Left ventricle myocardium inferior (tissue), 1 donor: ENCODE data around the gene CELSR2. TPM values are rescaled to one million over a fixed set of nuclear protein-coding genes. Genes with fewer than 3 reads are reported as not detected.

Experiments
- DNase-seq: peaks from one replicate; pipeline ENCODE4 v3.0.0-alpha.2; 2020
- H3K27ac ChIP-seq: fragments of 200-600 bp; replicated peaks from 2 replicates; pipeline ENCODE4 v1.8.0; 2021
- H3K27me3 ChIP-seq: fragments of 200-600 bp; 2 replicates; pipeline ENCODE4 v1.8.0; 2021; ENCODE audit warnings: low read depth
- H3K36me3 ChIP-seq: fragments of 200-600 bp; 2 replicates; pipeline ENCODE4 v1.8.0; 2021
- H3K4me1 ChIP-seq: fragments of 200-600 bp; 2 replicates; pipeline ENCODE4 v1.8.0; 2021
- H3K4me3 ChIP-seq: fragments of 200-600 bp; 2 replicates; pipeline ENCODE4 v1.8.0; 2021; ENCODE audit warnings: mild to moderate bottlenecking, moderate library complexity
- H3K9me3 ChIP-seq: fragments of 200-600 bp; replicated peaks from 2 replicates; pipeline ENCODE4 v1.8.0; 2021
- intact Hi-C: fragments of 100-400 bp; cut with micrococcal nuclease; formaldehyde crosslinking; loops from one replicate; pipeline ENCODE4 v1.11.0; 2022
- total RNA-seq: library from RNA; stranded (reverse); fragmentation: NEBNext Ultra II Directional; extraction: Animal tissue kit (Norgen Biotek cat#: 25700); gene quantifications from one replicate; pipeline ENCODE4 v1.2.1, GENCODE V29; 2021
- TF ChIP-seq, protein P1 (sequence below): fragments of 200-600 bp; IDR thresholded peaks from 2 replicates; pipeline ENCODE4 v1.8.0; 2021; ENCODE audit warnings: antibody characterized with exemption, mild to moderate bottlenecking, borderline replicate concordance
- donor health status: DM: no; HTN: yes; CAD: no; lungs with severe emphysema.

Gene CELSR2
- total RNA-seq, 1 donor from 2014 or later: 4.2 TPM

DNA sequence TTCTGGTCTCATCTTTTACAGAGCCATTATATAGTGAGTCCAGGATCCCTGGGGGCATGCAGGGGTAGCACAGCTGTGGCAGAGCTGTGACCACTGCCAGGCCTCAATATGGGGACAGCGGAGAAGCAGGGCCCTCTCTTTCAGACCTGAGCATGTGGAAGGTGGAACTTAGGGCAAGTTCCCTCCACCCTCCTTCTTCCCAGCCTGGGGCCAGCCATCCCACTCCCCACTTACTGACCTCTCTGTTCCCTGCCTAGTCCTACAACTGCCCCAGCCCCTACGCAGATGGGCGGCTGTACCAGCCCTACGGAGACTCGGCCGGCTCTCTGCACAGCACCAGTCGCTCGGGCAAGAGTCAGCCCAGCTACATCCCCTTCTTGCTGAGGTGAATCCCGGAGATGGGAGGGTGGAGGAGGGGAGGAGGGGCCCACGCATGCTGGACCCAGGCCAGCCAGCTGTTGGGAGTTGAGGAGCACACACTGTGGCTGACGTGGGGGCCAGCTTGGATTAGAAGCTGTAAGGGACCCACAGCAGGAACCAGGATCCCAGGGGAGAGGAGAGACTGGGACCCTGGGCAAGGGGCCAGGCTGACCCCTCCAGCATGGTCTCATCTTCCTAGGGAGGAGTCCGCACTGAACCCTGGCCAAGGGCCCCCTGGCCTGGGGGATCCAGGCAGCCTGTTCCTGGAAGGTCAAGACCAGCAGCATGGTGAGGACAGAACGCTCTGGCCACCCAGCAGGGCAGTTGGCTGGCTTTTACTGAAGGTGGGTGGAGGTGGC lies 22.9 kb downstream of the CELSR2 start:
- no peaks in the 10 kb centered on the region for H3K9me3 ChIP-seq
- H3K4me1 ChIP-seq: peaks cover 2% of the 10 kb centered on the region
- H3K4me3 ChIP-seq: no peak overlapping the region
- H3K27ac ChIP-seq: no peak overlapping the region
- no peaks in the 10 kb centered on the region for H3K27me3 ChIP-seq
- intact Hi-C loops: loop anchor here (10.0 kb wide), 1 partner anchor 243 kb away; no protein-coding TSS in a partner anchor
- TF ChIP-seq, protein P1, sequence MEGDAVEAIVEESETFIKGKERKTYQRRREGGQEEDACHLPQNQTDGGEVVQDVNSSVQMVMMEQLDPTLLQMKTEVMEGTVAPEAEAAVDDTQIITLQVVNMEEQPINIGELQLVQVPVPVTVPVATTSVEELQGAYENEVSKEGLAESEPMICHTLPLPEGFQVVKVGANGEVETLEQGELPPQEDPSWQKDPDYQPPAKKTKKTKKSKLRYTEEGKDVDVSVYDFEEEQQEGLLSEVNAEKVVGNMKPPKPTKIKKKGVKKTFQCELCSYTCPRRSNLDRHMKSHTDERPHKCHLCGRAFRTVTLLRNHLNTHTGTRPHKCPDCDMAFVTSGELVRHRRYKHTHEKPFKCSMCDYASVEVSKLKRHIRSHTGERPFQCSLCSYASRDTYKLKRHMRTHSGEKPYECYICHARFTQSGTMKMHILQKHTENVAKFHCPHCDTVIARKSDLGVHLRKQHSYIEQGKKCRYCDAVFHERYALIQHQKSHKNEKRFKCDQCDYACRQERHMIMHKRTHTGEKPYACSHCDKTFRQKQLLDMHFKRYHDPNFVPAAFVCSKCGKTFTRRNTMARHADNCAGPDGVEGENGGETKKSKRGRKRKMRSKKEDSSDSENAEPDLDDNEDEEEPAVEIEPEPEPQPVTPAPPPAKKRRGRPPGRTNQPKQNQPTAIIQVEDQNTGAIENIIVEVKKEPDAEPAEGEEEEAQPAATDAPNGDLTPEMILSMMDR: no peak
- no peaks in the 10 kb centered on the region for H3K36me3 ChIP-seq
- DNase-seq: peak; percentile 41

DNA sequence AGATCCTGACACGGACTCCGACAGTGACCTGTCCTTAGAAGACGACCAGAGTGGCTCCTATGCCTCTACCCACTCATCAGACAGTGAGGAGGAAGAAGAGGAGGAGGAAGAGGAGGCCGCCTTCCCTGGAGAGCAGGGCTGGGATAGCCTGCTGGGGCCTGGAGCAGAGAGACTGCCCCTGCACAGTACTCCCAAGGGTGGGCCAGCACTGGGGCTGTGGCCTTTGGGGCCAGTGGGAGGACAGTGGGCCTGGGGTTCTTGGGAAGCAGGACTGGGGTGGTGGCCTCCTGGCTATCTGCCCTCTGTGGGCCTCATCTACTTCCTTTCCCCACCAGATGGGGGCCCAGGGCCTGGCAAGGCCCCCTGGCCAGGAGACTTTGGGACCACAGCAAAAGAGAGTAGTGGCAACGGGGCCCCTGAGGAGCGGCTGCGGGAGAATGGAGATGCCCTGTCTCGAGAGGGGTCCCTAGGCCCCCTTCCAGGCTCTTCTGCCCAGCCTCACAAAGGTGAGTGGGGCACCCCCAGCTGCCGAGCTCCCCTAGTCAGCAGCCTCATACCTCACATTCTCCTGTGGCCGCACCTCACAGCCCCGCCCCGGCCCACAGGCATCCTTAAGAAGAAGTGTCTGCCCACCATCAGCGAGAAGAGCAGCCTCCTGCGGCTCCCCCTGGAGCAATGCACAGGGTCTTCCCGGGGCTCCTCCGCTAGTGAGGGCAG lies 23.6 kb downstream of the CELSR2 start:
- no peaks in the 10 kb centered on the region for H3K9me3 ChIP-seq
- TF ChIP-seq, protein P1: no peak
- H3K36me3 ChIP-seq: no peaks in the 10 kb centered on the region
- H3K27me3 ChIP-seq: no peaks in the 10 kb centered on the region
- intact Hi-C loops: loop anchor here (10.0 kb wide), 1 partner anchor 242 kb away; no protein-coding TSS in a partner anchor
- H3K4me3 ChIP-seq: no peak overlapping the region
- H3K27ac ChIP-seq: peak overlapping the region; percentile 8
- peaks cover 7% of the 10 kb centered on the region for H3K4me1 ChIP-seq
- DNase-seq: peak; percentile 12

DNA sequence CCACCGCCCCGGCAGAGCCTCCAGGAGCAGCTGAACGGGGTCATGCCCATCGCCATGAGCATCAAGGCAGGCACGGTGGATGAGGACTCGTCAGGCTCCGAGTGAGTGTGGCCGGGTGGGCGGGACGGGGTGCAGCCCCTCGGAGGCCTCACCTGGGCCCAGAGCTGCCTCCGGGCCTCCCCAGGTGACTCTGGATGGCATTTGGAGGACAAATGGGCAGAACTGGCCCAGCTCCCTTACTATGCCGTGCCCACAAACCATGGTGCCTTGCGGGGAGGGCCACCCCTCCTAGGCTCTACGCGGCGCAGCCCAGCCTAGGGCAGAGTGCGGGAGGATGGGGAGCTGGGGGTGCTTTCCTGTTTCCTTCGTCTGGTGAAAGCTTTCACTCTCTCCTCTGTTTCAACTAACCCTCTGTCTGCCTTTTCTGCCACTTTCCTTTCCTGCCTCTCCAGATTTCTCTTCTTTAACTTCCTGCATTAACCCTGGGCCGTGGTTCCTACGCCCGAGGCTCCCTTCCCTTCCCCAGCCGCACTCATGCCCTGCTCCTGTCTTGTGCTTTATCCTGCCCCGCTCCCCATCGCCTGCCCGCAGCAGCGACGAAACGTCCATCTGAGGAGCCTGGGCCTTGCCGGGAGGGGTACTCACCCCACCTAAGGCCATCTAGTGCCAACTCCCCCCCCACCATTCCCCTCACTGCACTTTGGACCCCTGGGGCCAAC lies 24.4 kb downstream of the CELSR2 start:
- no peaks in the 10 kb centered on the region for H3K36me3 ChIP-seq
- H3K9me3 ChIP-seq: no peaks in the 10 kb centered on the region
- peaks cover 7% of the 10 kb centered on the region for H3K4me1 ChIP-seq
- TF ChIP-seq, protein P1: no peak
- H3K27ac ChIP-seq: no peak overlapping the region
- intact Hi-C loops: loop anchor here (10.0 kb wide), 1 partner anchor 241 kb away; no protein-coding TSS in a partner anchor
- H3K4me3 ChIP-seq: no peak overlapping the region
- no peaks in the 10 kb centered on the region for H3K27me3 ChIP-seq
- DNase-seq: peak; percentile 10

DNA sequence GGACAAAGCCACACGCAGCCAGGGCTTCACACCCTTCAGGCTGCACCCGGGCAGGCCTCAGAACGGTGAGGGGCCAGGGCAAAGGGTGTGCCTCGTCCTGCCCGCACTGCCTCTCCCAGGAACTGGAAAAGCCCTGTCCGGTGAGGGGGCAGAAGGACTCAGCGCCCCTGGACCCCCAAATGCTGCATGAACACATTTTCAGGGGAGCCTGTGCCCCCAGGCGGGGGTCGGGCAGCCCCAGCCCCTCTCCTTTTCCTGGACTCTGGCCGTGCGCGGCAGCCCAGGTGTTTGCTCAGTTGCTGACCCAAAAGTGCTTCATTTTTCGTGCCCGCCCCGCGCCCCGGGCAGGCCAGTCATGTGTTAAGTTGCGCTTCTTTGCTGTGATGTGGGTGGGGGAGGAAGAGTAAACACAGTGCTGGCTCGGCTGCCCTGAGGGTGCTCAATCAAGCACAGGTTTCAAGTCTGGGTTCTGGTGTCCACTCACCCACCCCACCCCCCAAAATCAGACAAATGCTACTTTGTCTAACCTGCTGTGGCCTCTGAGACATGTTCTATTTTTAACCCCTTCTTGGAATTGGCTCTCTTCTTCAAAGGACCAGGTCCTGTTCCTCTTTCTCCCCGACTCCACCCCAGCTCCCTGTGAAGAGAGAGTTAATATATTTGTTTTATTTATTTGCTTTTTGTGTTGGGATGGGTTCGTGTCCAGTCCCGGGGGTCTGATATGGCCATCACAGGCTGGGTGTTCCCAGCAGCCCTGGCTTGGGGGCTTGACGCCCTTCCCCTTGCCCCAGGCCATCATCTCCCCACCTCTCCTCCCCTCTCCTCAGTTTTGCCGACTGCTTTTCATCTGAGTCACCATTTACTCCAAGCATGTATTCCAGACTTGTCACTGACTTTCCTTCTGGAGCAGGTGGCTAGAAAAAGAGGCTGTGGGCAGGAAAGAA lies 25.5 kb downstream of the CELSR2 start:
- TF ChIP-seq, protein P1: no peak
- intact Hi-C loops: loop anchor here (10.0 kb wide), 1 partner anchor 240 kb away; no protein-coding TSS in a partner anchor
- H3K36me3 ChIP-seq: no peaks in the 10 kb centered on the region
- H3K27me3 ChIP-seq: no peaks in the 10 kb centered on the region
- H3K9me3 ChIP-seq: no peaks in the 10 kb centered on the region
- DNase-seq: peak; percentile 29
- H3K4me3 ChIP-seq: no peak overlapping the region
- peaks cover 7% of the 10 kb centered on the region for H3K4me1 ChIP-seq
- no peak overlapping the region for H3K27ac ChIP-seq
